Measurements from ENCODE around the gene TSR1.
A peak's percentile ranks its signal among the peaks of the same experiment; 100 is the strongest.

The TSR1 gene

GRCh38 chr17:2297023-2297422, 39.2 kb downstream of the TSR1 start:
- H3K4me3 ChIP-seq (ENCODE audit: low read depth, low read length): no peak overlapping the region
- DNase-seq (ENCODE audit: low read depth): no peak
- TF ChIP-seq CTCF (IDR thresholded peaks at IDR 0.05; ENCODE audit: insufficient read depth, low read depth, low read length, missing control alignments): no peak

GRCh38 chr17:2295575-2295974, 40.7 kb downstream of the TSR1 start:
- no peak overlapping the region for H3K4me3 ChIP-seq (ENCODE audit: low read depth, low read length)
- TF ChIP-seq CTCF (IDR thresholded peaks at IDR 0.05; ENCODE audit: insufficient read depth, low read depth, low read length, missing control alignments): no peak
- DNase-seq (ENCODE audit: low read depth): peak; percentile 43

- H3K4me3 ChIP-seq (ENCODE audit: low read depth, low read length): no peak overlapping the region
- DNase-seq (ENCODE audit: low read depth): no peak
- TF ChIP-seq CTCF (IDR thresholded peaks at IDR 0.05; ENCODE audit: insufficient read depth, low read depth, low read length, missing control alignments): no peak
These were observed 44.2 kb downstream of the TSR1 start for GRCh38 chr17:2292100-2292499.

GRCh38 chr17:2289878-2290478, 46.3 kb downstream of the TSR1 start:
- no peak overlapping the region for H3K4me3 ChIP-seq (ENCODE audit: low read depth, low read length)
- DNase-seq (ENCODE audit: low read depth): peak; percentile 53
- TF ChIP-seq CTCF (IDR thresholded peaks at IDR 0.05; ENCODE audit: insufficient read depth, low read depth, low read length, missing control alignments): no peak

- no peak overlapping the region for H3K4me3 ChIP-seq (ENCODE audit: low read depth, low read length)
- TF ChIP-seq CTCF (IDR thresholded peaks at IDR 0.05; ENCODE audit: insufficient read depth, low read depth, low read length, missing control alignments): no peak
- DNase-seq (ENCODE audit: low read depth): no peak
These were observed 53.0 kb downstream of the TSR1 start for GRCh38 chr17:2283302-2283701.

- no peak overlapping the region for H3K4me3 ChIP-seq (ENCODE audit: low read depth, low read length)
- peak; percentile 48 for TF ChIP-seq CTCF (IDR thresholded peaks at IDR 0.05; ENCODE audit: insufficient read depth, low read depth, low read length, missing control alignments)
- peak; percentile 75 for DNase-seq (ENCODE audit: low read depth)
These were observed 53.9 kb downstream of the TSR1 start for GRCh38 chr17:2282297-2282873.

- no peak overlapping the region for H3K4me3 ChIP-seq (ENCODE audit: low read depth, low read length)
- DNase-seq (ENCODE audit: low read depth): no peak
- TF ChIP-seq CTCF (IDR thresholded peaks at IDR 0.05; ENCODE audit: insufficient read depth, low read depth, low read length, missing control alignments): no peak
These were observed 56.5 kb downstream of the TSR1 start for GRCh38 chr17:2279707-2280106.

All from GM12865 (cell line).